Heart left ventricle (tissue), 13 donors: ENCODE data around the gene NPHS1.

Source experiments
- POLR2A ChIP-seq, 2 donors: fragments of 450-650 bp; IDR thresholded peaks; one replicate each; pipeline ENCODE4 v1.6.1; 2017; ENCODE audit warnings: antibody characterized with exemption in 2 of 2, mild to moderate bottlenecking in 2 of 2, moderate library complexity in 2 of 2
- TF ChIP-seq, protein P1 (sequence below), 12 donors: fragments of 200-600 bp; sonication (generic) in 4 of 12; IDR thresholded peaks; one replicate each; pipeline versions ENCODE4 v1.5.0 to v1.8.0; 2018 to 2022; ENCODE audit warnings: antibody characterized with exemption in 12 of 12, mild to moderate bottlenecking in 5 of 12
- donor health status: ischemic (EF 13 %, LVEDD 7.1; RV severe dilation, severe dysfunction).
- donor health status: DM: no; HTN: yes; CAD: no.
- donor health status: DM: no; HTN: no; CAD: no.
- donor health status: ischemic (EF 25% LVEDD 6.9; RV normal size, moderate dysfunction).
- donor health status: ischemic (EF 25% LVEDD 5.7; RV mildly dilated, moderate dysfunction).
- donor health status: ischemic (EF 35%, LVEDD 5.7; RV mildly dilated, moderate dysfunction).
- donor health status: nonischemic (EF 11% LVEDD 7.7; RV severe dilation, severe dysfunction).
- donor health status: DM: yes; HTN: yes; CAD: no.
- donor health status: PGD.
- donor health status: ischemic (EF 29% LVEDD 5.4; RV normal size, mild dysfunction).
- donor health status: nonischemic (EF 23%, LVEDD 6.1; RV moderate dilation, normal function).

DNA sequence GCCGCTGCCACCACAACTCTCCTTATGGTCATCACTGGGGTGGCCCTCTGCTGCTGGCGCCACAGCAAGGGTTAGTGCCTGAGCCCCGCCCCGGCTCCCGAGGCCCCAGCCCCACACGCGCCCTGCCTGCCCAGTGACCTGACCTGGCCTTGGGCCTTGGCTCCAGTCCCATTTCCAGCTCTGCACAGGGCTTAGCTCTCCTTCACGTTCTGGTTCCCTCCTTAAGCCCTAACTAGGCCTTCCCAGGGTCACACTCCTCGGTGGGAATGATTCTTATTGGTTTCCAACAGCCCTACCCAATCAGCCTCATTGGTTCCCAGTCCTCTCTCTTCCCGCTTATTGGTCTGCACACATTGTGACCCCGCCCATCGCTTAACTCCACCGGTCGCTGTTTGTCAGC is 10.2 kb upstream of the NPHS1 start:
- TF ChIP-seq, protein P1, sequence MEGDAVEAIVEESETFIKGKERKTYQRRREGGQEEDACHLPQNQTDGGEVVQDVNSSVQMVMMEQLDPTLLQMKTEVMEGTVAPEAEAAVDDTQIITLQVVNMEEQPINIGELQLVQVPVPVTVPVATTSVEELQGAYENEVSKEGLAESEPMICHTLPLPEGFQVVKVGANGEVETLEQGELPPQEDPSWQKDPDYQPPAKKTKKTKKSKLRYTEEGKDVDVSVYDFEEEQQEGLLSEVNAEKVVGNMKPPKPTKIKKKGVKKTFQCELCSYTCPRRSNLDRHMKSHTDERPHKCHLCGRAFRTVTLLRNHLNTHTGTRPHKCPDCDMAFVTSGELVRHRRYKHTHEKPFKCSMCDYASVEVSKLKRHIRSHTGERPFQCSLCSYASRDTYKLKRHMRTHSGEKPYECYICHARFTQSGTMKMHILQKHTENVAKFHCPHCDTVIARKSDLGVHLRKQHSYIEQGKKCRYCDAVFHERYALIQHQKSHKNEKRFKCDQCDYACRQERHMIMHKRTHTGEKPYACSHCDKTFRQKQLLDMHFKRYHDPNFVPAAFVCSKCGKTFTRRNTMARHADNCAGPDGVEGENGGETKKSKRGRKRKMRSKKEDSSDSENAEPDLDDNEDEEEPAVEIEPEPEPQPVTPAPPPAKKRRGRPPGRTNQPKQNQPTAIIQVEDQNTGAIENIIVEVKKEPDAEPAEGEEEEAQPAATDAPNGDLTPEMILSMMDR (IDR thresholded peaks at IDR 0.05), result no peak
- no peak for TF ChIP-seq POLR2A (IDR thresholded peaks at IDR 0.05)
